ENCODE measurements around the gene STC2.

DNA sequence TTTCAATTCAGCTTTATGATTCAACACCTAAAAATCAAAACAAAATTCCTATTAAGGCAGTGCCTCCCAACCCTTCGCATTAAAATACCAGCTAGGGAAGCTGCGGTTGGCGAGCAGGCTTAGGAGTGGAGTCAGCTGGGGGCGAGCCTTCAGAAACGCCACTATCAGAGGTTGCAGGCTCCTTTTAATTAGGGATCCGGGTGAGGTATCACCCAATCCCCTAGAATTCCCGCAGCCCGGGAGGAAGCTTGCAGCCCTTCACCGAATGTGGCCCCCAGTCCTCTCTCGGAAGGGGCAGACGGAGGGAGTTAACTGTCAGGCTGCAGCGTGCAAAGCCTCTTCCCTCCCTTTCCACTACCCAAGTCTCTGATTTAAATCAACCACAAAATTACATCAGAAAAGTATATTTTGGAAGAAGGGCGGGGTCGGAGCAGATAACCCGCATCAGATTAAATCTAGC lies 1.7 kb downstream of the STC2 start:
- TF ChIP-seq, protein P1, sequence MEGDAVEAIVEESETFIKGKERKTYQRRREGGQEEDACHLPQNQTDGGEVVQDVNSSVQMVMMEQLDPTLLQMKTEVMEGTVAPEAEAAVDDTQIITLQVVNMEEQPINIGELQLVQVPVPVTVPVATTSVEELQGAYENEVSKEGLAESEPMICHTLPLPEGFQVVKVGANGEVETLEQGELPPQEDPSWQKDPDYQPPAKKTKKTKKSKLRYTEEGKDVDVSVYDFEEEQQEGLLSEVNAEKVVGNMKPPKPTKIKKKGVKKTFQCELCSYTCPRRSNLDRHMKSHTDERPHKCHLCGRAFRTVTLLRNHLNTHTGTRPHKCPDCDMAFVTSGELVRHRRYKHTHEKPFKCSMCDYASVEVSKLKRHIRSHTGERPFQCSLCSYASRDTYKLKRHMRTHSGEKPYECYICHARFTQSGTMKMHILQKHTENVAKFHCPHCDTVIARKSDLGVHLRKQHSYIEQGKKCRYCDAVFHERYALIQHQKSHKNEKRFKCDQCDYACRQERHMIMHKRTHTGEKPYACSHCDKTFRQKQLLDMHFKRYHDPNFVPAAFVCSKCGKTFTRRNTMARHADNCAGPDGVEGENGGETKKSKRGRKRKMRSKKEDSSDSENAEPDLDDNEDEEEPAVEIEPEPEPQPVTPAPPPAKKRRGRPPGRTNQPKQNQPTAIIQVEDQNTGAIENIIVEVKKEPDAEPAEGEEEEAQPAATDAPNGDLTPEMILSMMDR (IDR thresholded peaks at IDR 0.05; ENCODE audit: low read depth, low read length, poor library complexity, severe bottlenecking), result no peak
- no peak for TF ChIP-seq EZH2phosphoT487 (IDR thresholded peaks at IDR 0.05; ENCODE audit: borderline replicate concordance, low read length)

All from DOHH2 (cell line).